Osteoblast (primary cell): Measurements from ENCODE around the gene RFTN1. TPM values are rescaled to one million over a fixed set of nuclear protein-coding genes. Genes with fewer than 3 reads are reported as not detected.
A peak's percentile ranks its signal among the peaks of the same experiment; 100 is the strongest.

Experiments
- DNase-seq: peaks from one replicate; pipeline ENCODE4 v3.0.0; 2011; ENCODE audit warnings: low spot score, mixed read lengths; ENCODE audit not compliant: insufficient read length; ENCODE audit errors: missing footprints
- H2AFZ ChIP-seq: 2 replicates; pipeline ENCODE4 v1.6.0; 2011; ENCODE audit warnings: mild to moderate bottlenecking, low read length
- H3K27ac ChIP-seq: 2 replicates; pipeline ENCODE4 v1.5.1; 2011; ENCODE audit warnings: mild to moderate bottlenecking, low read depth, low read length, moderate library complexity
- H3K27me3 ChIP-seq: 2 replicates; pipeline ENCODE4 v1.6.0; 2012; ENCODE audit warnings: mild to moderate bottlenecking, control low read depth, inconsistent platforms, low read length, moderate library complexity; ENCODE audit not compliant: insufficient read depth
- H3K36me3 ChIP-seq: 2 replicates; pipeline ENCODE4 v1.5.1; 2011; ENCODE audit warnings: mild to moderate bottlenecking, low read length, control low read depth, moderate library complexity; ENCODE audit not compliant: insufficient read depth
- H3K4me1 ChIP-seq: 2 replicates; pipeline ENCODE4 v1.5.1; 2011; ENCODE audit warnings: mild to moderate bottlenecking, low read length, control low read depth, moderate library complexity; ENCODE audit not compliant: insufficient read depth
- H3K4me2 ChIP-seq: 2 replicates; pipeline ENCODE4 v1.6.0; 2011; ENCODE audit warnings: mild to moderate bottlenecking, low read length; ENCODE audit not compliant: insufficient read depth
- H3K4me3 ChIP-seq: fragments of 200-600 bp; sonication (generic); 3 replicates; pipeline ENCODE4 v1.5.1; 2012; ENCODE audit warnings: mild to moderate bottlenecking, low read length, inconsistent platforms; ENCODE audit not compliant: insufficient read depth
- H3K79me2 ChIP-seq: 2 replicates; pipeline ENCODE4 v1.6.0; 2012; ENCODE audit warnings: mild to moderate bottlenecking, low read length, control low read depth, inconsistent platforms; ENCODE audit not compliant: insufficient read depth
- H3K9me3 ChIP-seq: 2 replicates; pipeline ENCODE4 v1.5.1; 2011; ENCODE audit warnings: low read depth, low read length, control low read depth
- H4K20me1 ChIP-seq: 2 replicates; pipeline ENCODE4 v1.6.0; 2012; ENCODE audit warnings: mild to moderate bottlenecking, low read length, control low read depth; ENCODE audit not compliant: insufficient read depth
- CTCF ChIP-seq: IDR thresholded peaks from 2 replicates; pipeline ENCODE4 v1.5.1; 2011; ENCODE audit warnings: mild to moderate bottlenecking, low read depth, low read length, moderate library complexity; ENCODE audit errors: extremely low read depth
- total RNA-seq: library from RNA; depleted of rRNA; stranded (reverse); fragments of >200 nt; gene quantifications from 2 replicates; pipeline ENCODE4 v1.2.3, GENCODE V29; 2012

The RFTN1 gene
- total RNA-seq, 1 donor: 99.2 TPM

DNA sequence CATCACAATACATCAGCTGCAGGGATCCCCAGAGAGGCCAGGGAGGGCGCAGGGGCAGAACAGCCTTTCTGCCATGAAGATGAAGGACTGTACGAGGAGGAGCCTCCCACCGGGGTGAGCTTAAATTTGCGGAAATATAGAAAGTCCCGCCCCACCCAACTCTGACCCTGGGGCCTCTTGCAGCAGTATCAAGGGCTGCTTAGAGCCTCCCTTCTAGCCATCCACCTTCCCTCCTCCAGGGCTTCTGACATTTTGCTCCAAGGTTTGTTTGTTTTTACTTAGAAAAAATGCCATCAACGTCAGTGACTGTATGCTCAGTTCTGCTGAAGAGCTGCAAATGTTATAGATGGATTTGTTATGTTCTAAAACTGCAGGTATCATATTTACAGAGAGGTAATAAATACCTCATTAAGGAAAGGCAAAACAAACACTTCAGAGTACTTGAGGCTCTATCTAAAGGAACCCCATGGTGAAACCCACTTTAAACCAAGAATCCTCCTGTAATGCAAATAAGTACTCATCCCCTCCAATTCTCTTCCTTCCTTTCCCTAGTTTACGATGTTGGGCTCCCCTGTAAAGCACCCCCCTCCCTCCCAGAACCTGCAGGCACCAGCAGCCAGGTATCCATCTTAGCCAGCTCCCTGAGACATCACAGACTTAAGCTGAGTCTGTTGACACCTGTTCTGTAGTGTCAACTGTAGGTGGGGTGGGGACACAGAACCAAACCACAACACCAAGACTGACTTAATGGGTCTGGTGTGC is 30.5 kb downstream of the RFTN1 start:
- Histone ChIP-seq H4K20me1 (peaks cover 7% of the 10 kb centered on the region), H3K4me1 (peaks cover 56% of the 10 kb centered on the region), H3K27ac (peak overlapping the region; percentile 93)

GRCh38 chr3:16482194-16482769 is 31.2 kb downstream of the RFTN1 start:
- Histone ChIP-seq H3K9me3 (no peaks in the 10 kb centered on the region), H4K20me1 (peaks cover 7% of the 10 kb centered on the region), H3K27ac (peak overlapping the region; percentile 30), H3K79me2 (peaks cover 62% of the 10 kb centered on the region), H3K36me3 (peaks cover 7% of the 10 kb centered on the region), H3K27me3 (no peaks in the 10 kb centered on the region), H3K4me3 (no peak overlapping the region), H3K4me1 (peaks cover 63% of the 10 kb centered on the region), H3K4me2 (peak overlapping the region; percentile 28), H2AFZ (no peak overlapping the region)
- no peak for TF ChIP-seq CTCF
- DNase-seq: no peak

More for the DNA sequence above, 30.5 kb downstream of the RFTN1 start:
- no peaks in the 10 kb centered on the region for H3K9me3 ChIP-seq
- H3K79me2 ChIP-seq: peaks cover 57% of the 10 kb centered on the region
- DNase-seq: no peak
- no peaks in the 10 kb centered on the region for H3K27me3 ChIP-seq
- H3K36me3 ChIP-seq: peaks cover 10% of the 10 kb centered on the region
- no peak overlapping the region for H3K4me2 ChIP-seq
- no peak overlapping the region for H2AFZ ChIP-seq
- H3K4me3 ChIP-seq: no peak overlapping the region
- TF ChIP-seq CTCF: no peak

- peaks cover 7% of the 10 kb centered on the region for H3K36me3 ChIP-seq
- TF ChIP-seq CTCF: no peak
- H2AFZ ChIP-seq: no peak overlapping the region
- H3K27me3 ChIP-seq: no peaks in the 10 kb centered on the region
- H3K9me3 ChIP-seq: no peaks in the 10 kb centered on the region
- peaks cover 59% of the 10 kb centered on the region for H3K79me2 ChIP-seq
- peak overlapping the region; percentile 28 for H3K4me2 ChIP-seq
- H3K4me1 ChIP-seq: peaks cover 70% of the 10 kb centered on the region
- peak overlapping the region; percentile 30 for H3K27ac ChIP-seq
- no peak for DNase-seq
- H3K4me3 ChIP-seq: no peak overlapping the region
- H4K20me1 ChIP-seq: peaks cover 7% of the 10 kb centered on the region
These were observed 32.0 kb downstream of the RFTN1 start for GRCh38 chr3:16481546-16481897.

- Histone ChIP-seq H2AFZ (no peak overlapping the region), H4K20me1 (peaks cover 7% of the 10 kb centered on the region), H3K9me3 (no peaks in the 10 kb centered on the region), H3K79me2 (peaks cover 55% of the 10 kb centered on the region), H3K4me3 (no peak overlapping the region), H3K27ac (peak overlapping the region; percentile 30), H3K4me1 (peaks cover 75% of the 10 kb centered on the region), H3K36me3 (peaks cover 7% of the 10 kb centered on the region), H3K4me2 (peak overlapping the region; percentile 28), H3K27me3 (no peaks in the 10 kb centered on the region)
- no peak for DNase-seq
- no peak for TF ChIP-seq CTCF
These were observed 32.5 kb downstream of the RFTN1 start for GRCh38 chr3:16480861-16481545.
